ENCODE measurements around the gene TRIOBP. TPM values are rescaled to one million over a fixed set of nuclear protein-coding genes. Genes with fewer than 3 reads are reported as not detected.

The TRIOBP gene
- total and polyA plus RNA-seq, 2 of the 4 experiments (the other 2 are of a cell fraction) = 46.4 to 69.8 TPM

DNA sequence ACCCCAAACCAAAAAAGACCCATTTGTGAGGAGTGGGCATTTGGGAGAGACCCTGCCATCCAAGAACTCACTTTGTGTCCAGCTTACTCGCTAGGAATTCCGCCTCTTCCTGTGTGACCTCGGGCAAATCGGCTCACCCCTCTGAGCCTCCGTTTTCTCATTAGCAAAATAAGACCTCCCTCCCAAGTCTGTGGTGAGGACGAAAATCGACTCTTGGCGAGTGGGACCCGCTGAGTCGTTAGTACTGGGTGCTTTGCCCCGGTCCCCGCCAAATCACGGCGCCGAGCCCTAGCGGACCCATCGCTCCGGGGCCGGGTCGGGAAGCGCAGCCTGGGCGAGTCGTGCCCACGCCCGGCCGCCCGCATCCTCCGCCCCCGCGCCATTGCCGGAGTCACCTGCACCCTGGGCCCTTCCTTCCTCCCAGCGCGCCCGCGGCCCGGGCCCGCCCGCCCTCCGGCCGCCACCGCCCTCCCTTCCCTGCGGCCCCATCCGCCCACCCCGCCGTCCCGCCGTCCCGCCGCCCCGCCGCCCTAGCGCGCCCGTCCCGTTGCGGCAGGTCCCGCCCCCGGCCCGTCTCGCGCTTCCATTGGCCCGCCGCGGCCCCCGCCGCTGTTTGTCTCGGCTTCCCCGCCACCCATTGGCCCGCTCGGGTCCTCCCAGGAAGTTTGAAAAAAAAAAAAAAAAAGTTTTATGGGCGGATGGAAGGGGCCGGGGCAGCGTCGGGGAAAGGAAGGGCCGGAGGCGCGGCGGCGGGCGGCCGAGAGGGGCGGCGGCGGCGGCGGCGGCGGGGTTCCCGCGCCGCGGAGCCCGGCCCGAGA, 48.9 kb downstream of the TRIOBP start:
- Histone ChIP-seq H3K4me3 (ENCODE audit: insufficient read depth, low read depth, low read length) (peak overlapping the region; percentile 97), H3K9me3 (ENCODE audit: control insufficient read depth, insufficient read depth, low read length) (no peaks in the 10 kb centered on the region), H4K20me1 (ENCODE audit: insufficient read depth, low read length) (peaks cover 32% of the 10 kb centered on the region), H3K79me1 (ENCODE audit: low read depth in 1 of 2, low read length in 2 of 2) (peaks cover 12 to 69% of the 10 kb centered on the region in 2 experiments), H2AK5ac (ENCODE audit: low read depth, low read length) (peak overlapping the region; percentile 95), H2BK5ac (ENCODE audit: low read depth, low read length, poor library complexity, severe bottlenecking) (peak overlapping the region; percentile 98), H2BK15ac (ENCODE audit: low read depth, low read length) (peak overlapping the region; percentile 89; the same call in 2 of the 3 replicates), H4K5ac (ENCODE audit: low read depth, low read length) (peak overlapping the region; percentile 80), H3K14ac (replicated peaks; ENCODE audit: low read depth, low read length) (peak overlapping the region; percentile 92), H4K91ac (ENCODE audit: insufficient read depth, low read depth, low read length) (peak overlapping the region; percentile 96), H3K18ac (ENCODE audit: low read depth, low read length) (peak overlapping the region; percentile 84), H2BK120ac (ENCODE audit: low read depth, low read length) (peak overlapping the region; percentile 80), H3K27me3 (ENCODE audit: control insufficient read depth, insufficient read depth, low read length) (no peaks in the 10 kb centered on the region), H3K4me2 (ENCODE audit: low read depth, low read length) (peak overlapping the region; percentile 97), H3K23ac (ENCODE audit: low read depth, low read length) (peak overlapping the region; percentile 80), H3K27ac (ENCODE audit: insufficient read depth, low read length) (peak overlapping the region; percentile 100), H2AFZ (replicated peaks; ENCODE audit: low read length, poor library complexity) (peak overlapping the region; percentile 89), H3K4ac (ENCODE audit: low read depth, low read length) (peak overlapping the region; percentile 95), H4K8ac (ENCODE audit: low read depth in 2 of 2, low read length in 2 of 2) (peak overlapping the region; percentile 85 to 90), H3K9me1 (ENCODE audit: insufficient read depth, low read length) (peaks cover 30% of the 10 kb centered on the region), H2AK9ac (replicated peaks; ENCODE audit: low read depth, low read length, poor library complexity) (peak overlapping the region; percentile 100), H3K4me1 (ENCODE audit: control insufficient read depth, insufficient read depth, low read length) (peaks cover 51% of the 10 kb centered on the region), H3K56ac (ENCODE audit: extremely low read depth, insufficient read depth, low read length) (peak overlapping the region; percentile 94), H3K9ac (ENCODE audit: low read depth, low read length) (peak overlapping the region; percentile 99), H2BK20ac (ENCODE audit: low read depth, low read length) (peak overlapping the region; percentile 61; the same call in 1 of the 2 replicates), H3K36me3 (ENCODE audit: control insufficient read depth, insufficient read depth, low read length) (no peaks in the 10 kb centered on the region; the same call in 1 of the 2 replicates)
- intact Hi-C loops (cut with micrococcal nuclease) (no loop called here), in situ Hi-C loops (cut with MboI; ENCODE audit: low sequenced_read_pairs) (no loop called here), dilution Hi-C loops (cut with HindIII; ENCODE audit: low sequenced_read_pairs, unreplicated experiment) (no loop called here)
- POLR2A ChIA-PET (ENCODE audit: unreplicated experiment) = no interaction called here
- BruUV-seq (replicated peaks) = no TSS peak
- DNase-seq (peak; percentile 84), ATAC-seq (ENCODE audit: low read depth) (peak; percentile 79)
- CTCF ChIA-PET = interaction anchor here (1.0 kb wide), 1 partner anchor 103 kb away, joined by 3 read pairs; no protein-coding TSS in a partner anchor
- no peak for TF ChIP-seq MXI1 (IDR thresholded peaks at IDR 0.05; ENCODE audit: borderline replicate concordance, low read depth, low read length)
- no peak for TF ChIP-seq FOS (IDR thresholded peaks at IDR 0.05; ENCODE audit: low read depth, low read length)
- TF ChIP-seq POLR2A (IDR thresholded peaks at IDR 0.05; ENCODE audit: low read depth, low read length) = peak; percentile 33; the same call in 1 of the 2 replicates
- TF ChIP-seq, protein P1, sequence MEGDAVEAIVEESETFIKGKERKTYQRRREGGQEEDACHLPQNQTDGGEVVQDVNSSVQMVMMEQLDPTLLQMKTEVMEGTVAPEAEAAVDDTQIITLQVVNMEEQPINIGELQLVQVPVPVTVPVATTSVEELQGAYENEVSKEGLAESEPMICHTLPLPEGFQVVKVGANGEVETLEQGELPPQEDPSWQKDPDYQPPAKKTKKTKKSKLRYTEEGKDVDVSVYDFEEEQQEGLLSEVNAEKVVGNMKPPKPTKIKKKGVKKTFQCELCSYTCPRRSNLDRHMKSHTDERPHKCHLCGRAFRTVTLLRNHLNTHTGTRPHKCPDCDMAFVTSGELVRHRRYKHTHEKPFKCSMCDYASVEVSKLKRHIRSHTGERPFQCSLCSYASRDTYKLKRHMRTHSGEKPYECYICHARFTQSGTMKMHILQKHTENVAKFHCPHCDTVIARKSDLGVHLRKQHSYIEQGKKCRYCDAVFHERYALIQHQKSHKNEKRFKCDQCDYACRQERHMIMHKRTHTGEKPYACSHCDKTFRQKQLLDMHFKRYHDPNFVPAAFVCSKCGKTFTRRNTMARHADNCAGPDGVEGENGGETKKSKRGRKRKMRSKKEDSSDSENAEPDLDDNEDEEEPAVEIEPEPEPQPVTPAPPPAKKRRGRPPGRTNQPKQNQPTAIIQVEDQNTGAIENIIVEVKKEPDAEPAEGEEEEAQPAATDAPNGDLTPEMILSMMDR (conservative IDR thresholded peaks at IDR 0.05; ENCODE audit: low read depth, low read length) = no peak
- no peak for TF ChIP-seq USF2 (IDR thresholded peaks at IDR 0.05; ENCODE audit: low read depth, low read length)
- 0% methylated on average over 32 of the region's 94 CpGs; no CpG with 5 or more reads in 1 of the 2 experiments for WGBS, 2 experiments (ENCODE audit: extremely low coverage in 2 of 2, insufficient read length in 1 of 2)

All from IMR-90 (cell line).